Tibial nerve (tissue), 4 donors: ENCODE results near the gene OFD1. TPM values are rescaled to one million over a fixed set of nuclear protein-coding genes. Genes with fewer than 3 reads are reported as not detected.

Source experiments
- DNase-seq, 2 donors: peaks; one replicate each; pipeline ENCODE4 v3.0.0-alpha.2; 2019; ENCODE audit warnings: low spot score in 2 of 2
- H3K27ac ChIP-seq, 4 donors: fragments of 200-600 bp; sonication (generic) in 3 of 4; one replicate each; pipeline ENCODE4 v1.5.1; 2017 to 2019; ENCODE audit warnings: mild to moderate bottlenecking in 1 of 4
- H3K27me3 ChIP-seq, 2 donors: fragments of 200-600 bp; sonication (generic) in 1 of 2; one replicate each; pipeline versions ENCODE4 v1.5.1 to v1.6.0; 2017 to 2019
- H3K36me3 ChIP-seq, 3 donors: fragments of 200-600 bp; sonication (generic); one replicate each; pipeline ENCODE4 v1.5.1; 2018 to 2019
- H3K4me1 ChIP-seq, 4 donors: fragments of 200-600 bp; sonication (generic) in 3 of 4; one replicate each; pipeline ENCODE4 v1.5.1; 2017 to 2019
- H3K4me3 ChIP-seq, 4 donors: fragments of 200-600 bp; sonication (generic) in 3 of 4; one replicate each; pipeline ENCODE4 v1.5.1; 2017 to 2019; ENCODE audit warnings: mild to moderate bottlenecking in 1 of 4, moderate library complexity in 1 of 4
- H3K9me3 ChIP-seq, 4 donors: fragments of 200-600 bp; sonication (generic) in 3 of 4; one replicate each; pipeline ENCODE4 v1.5.1; 2017 to 2019
- CTCF ChIP-seq, 5 experiments: fragments of 200-600 bp in 3 of 5; fragments of 450-650 bp in 2 of 5; sonication (generic) in 3 of 5; IDR thresholded peaks; one replicate each; pipeline ENCODE4 v1.5.1; 2016 to 2019; ENCODE audit warnings: antibody characterized with exemption in 5 of 5, mild to moderate bottlenecking in 3 of 5, moderate library complexity in 2 of 5
- EP300 ChIP-seq, 2 donors: sonication (generic); formaldehyde crosslinking; IDR thresholded peaks; one replicate each; pipeline ENCODE4 v1.6.1; 2017; ENCODE audit warnings: antibody characterized with exemption in 2 of 2, mild to moderate bottlenecking in 1 of 2
- POLR2A ChIP-seq, 2 donors: fragments of 450-650 bp; IDR thresholded peaks; one replicate each; pipeline ENCODE4 v1.6.1; 2017; ENCODE audit warnings: antibody characterized with exemption in 2 of 2, mild to moderate bottlenecking in 2 of 2, moderate library complexity in 2 of 2
- WGBS, 2 donors: methylation state at CpG; one replicate each; pipeline ENCODE4 v1.1.5; 2018; 5-methylcytosine and 5-hydroxymethylcytosine counted together
- total RNA-seq, 4 donors: library from RNA; depleted of rRNA; stranded (reverse); fragments of >200 nt; gene quantifications; one replicate each; pipeline ENCODE4 v1.1.0, GENCODE V29; 2016

Gene OFD1
- total RNA-seq, 4 donors from 2014 or later = 14.7 to 38.1 (median 31.3) TPM

GRCh38 chrX:13716905-13717304 lies 17.6 kb upstream of the OFD1 start:
- no peak overlapping the region for H3K4me3 ChIP-seq
- DNase-seq = no peak
- 91 to 92% methylated on average over 6 of the region's 6 CpGs for WGBS, 2 donors
- TF ChIP-seq CTCF (IDR thresholded peaks at IDR 0.05) (no peak), POLR2A (IDR thresholded peaks at IDR 0.05) (no peak), EP300 (IDR thresholded peaks at IDR 0.05) (no peak)
- peaks cover 0 to 16% (median 0%) of the 10 kb centered on the region in 3 donors for H3K36me3 ChIP-seq
- peaks cover 0 to 7% (median 0%) of the 10 kb centered on the region in 4 donors for H3K4me1 ChIP-seq
- H3K27ac ChIP-seq = no peak overlapping the region
- H3K9me3 ChIP-seq = no peaks in the 10 kb centered on the region
- no peaks in the 10 kb centered on the region for H3K27me3 ChIP-seq

- peaks cover 0 to 7% (median 0%) of the 10 kb centered on the region in 4 donors for H3K4me1 ChIP-seq
- no peak for DNase-seq
- H3K27ac ChIP-seq = peak overlapping the region in 2 of 4 donors; percentile 33 to 44
These were observed 16.7 kb upstream of the OFD1 start for GRCh38 chrX:13717700-13718472.

GRCh38 chrX:13719192-13719856 lies 15.2 kb upstream of the OFD1 start:
- Histone ChIP-seq H3K27me3 (no peaks in the 10 kb centered on the region), H3K27ac (no peak overlapping the region), H3K4me1 (peaks cover 0 to 7% (median 0%) of the 10 kb centered on the region in 4 donors), H3K36me3 (peaks cover 0 to 13% (median 0%) of the 10 kb centered on the region in 3 donors), H3K4me3 (no peak overlapping the region), H3K9me3 (no peaks in the 10 kb centered on the region)
- no peak for DNase-seq
- TF ChIP-seq CTCF (IDR thresholded peaks at IDR 0.05) = no peak
- no peak for TF ChIP-seq POLR2A (IDR thresholded peaks at IDR 0.05)
- no peak for TF ChIP-seq EP300 (IDR thresholded peaks at IDR 0.05)
- WGBS, 2 donors = 92% methylated on average over 3 of the region's 3 CpGs

More at GRCh38 chrX:13717700-13718472, 16.7 kb upstream of the OFD1 start:
- WGBS, 2 donors = 61% methylated on average over 5 to 7 of the region's 7 CpGs
- Histone ChIP-seq H3K36me3 (peaks cover 0 to 16% (median 0%) of the 10 kb centered on the region in 3 donors), H3K4me3 (no peak overlapping the region), H3K27me3 (no peaks in the 10 kb centered on the region), H3K9me3 (no peaks in the 10 kb centered on the region)
- no peak for TF ChIP-seq POLR2A (IDR thresholded peaks at IDR 0.05)
- TF ChIP-seq CTCF (IDR thresholded peaks at IDR 0.05) = no peak
- TF ChIP-seq EP300 (IDR thresholded peaks at IDR 0.05) = no peak

GRCh38 chrX:13721371-13721770 lies 13.2 kb upstream of the OFD1 start:
- Histone ChIP-seq H3K27me3 (no peaks in the 10 kb centered on the region), H3K9me3 (no peaks in the 10 kb centered on the region), H3K4me3 (no peak overlapping the region), H3K27ac (peak overlapping the region in 1 of 4 donors; percentile 20), H3K4me1 (peaks cover 0 to 7% (median 0%) of the 10 kb centered on the region in 4 donors), H3K36me3 (peaks cover 0 to 3% (median 0%) of the 10 kb centered on the region in 3 donors)
- TF ChIP-seq CTCF (IDR thresholded peaks at IDR 0.05) (no peak), EP300 (IDR thresholded peaks at IDR 0.05) (no peak), POLR2A (IDR thresholded peaks at IDR 0.05) (no peak)
- DNase-seq = no peak
- 92 to 94% methylated on average over 4 of the region's 4 CpGs for WGBS, 2 donors
